ENCODE results near the gene MOCS1.

DNA sequence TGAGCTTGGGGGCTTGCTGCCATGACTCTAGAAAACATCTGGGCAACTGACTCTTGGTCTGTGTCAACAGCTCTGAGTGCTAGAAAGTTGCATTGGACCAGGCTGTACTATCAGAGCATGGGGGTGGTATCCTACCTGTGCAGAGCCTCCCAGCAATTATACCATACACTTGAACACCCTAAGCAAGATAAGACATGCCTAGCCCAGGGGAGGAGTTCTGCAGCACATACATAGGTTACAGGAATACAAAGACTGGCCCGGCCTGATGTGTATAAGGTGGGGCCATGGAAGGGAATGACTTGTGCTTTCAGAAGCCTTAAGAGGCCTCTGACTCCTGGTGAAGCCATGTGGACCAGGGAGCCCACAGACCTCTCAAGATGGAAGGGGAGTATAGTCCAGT is 11.4 kb upstream of the MOCS1 start:
- TF ChIP-seq EZH2 (IDR thresholded peaks at IDR 0.05; ENCODE audit: insufficient read depth, poor library complexity, severe bottlenecking): no peak
- no peak for TF ChIP-seq EZH2phosphoT487 (IDR thresholded peaks at IDR 0.05; ENCODE audit: insufficient read depth, low read depth)
